K562 (cell line): ENCODE data around the gene LAMTOR4. TPM values are rescaled to one million over a fixed set of nuclear protein-coding genes. Genes with fewer than 3 reads are reported as not detected.
A peak's percentile ranks its signal among the peaks of the same experiment; 100 is the strongest.

Experiments used
- CBX3 ChIP-seq, 2 experiments: IDR thresholded peaks; 1 replicate in 1 of 2; 2 replicates in 1 of 2; pipeline ENCODE4 v1.6.1; 2012; ENCODE audit warnings: inconsistent platforms in 2 of 2, low read length in 2 of 2, borderline replicate concordance in 1 of 2, control low read depth in 1 of 2
- CXXC5 ChIP-seq: fragments of 250-450 bp; sonication (Bioruptor Pico); IDR thresholded peaks from 2 replicates; pipeline ENCODE4 v1.8.0; 2022; ENCODE audit warnings: inconsistent platforms, mild to moderate bottlenecking, moderate library complexity
- FOXK2 ChIP-seq, 2 experiments: fragments of 450-650 bp; IDR thresholded peaks in 1 of 2; conservative IDR thresholded peaks in 1 of 2; 2 replicates each; pipeline ENCODE4 v1.6.1; 2016; ENCODE audit warnings: low read depth in 2 of 2, mild to moderate bottlenecking in 1 of 2
- GABPB1 ChIP-seq: sonication (generic); formaldehyde crosslinking; IDR thresholded peaks from 2 replicates; pipeline ENCODE4 v1.8.0; 2022; ENCODE audit warnings: mild to moderate bottlenecking, missing genetic modification reagents
- MTF1 ChIP-seq: fragments of 250-450 bp; sonication (Bioruptor Pico); IDR thresholded peaks from 2 replicates; pipeline ENCODE4 v1.9.0; 2021; ENCODE audit warnings: moderate library complexity, mild to moderate bottlenecking, inconsistent platforms, borderline replicate concordance
- PURB ChIP-seq: sonication (generic); formaldehyde crosslinking; IDR thresholded peaks from 2 replicates; pipeline ENCODE4 v1.9.0; 2021; ENCODE audit warnings: low read depth, mild to moderate bottlenecking, missing genetic modification reagents
- RAD51 ChIP-seq: fragments of 450-650 bp; IDR thresholded peaks from 2 replicates; pipeline ENCODE4 v1.7.1; 2016; ENCODE audit warnings: low read depth, mild to moderate bottlenecking, borderline replicate concordance
- RBM22 ChIP-seq: fragments of 200-400 bp; formaldehyde crosslinking; IDR thresholded peaks from 2 replicates; pipeline ENCODE4 v1.6.1; 2018; ENCODE audit warnings: low read length, low read depth; ENCODE audit not compliant: poor library complexity, severe bottlenecking
- TCFL5 ChIP-seq: fragments of 250-450 bp; sonication (Bioruptor Pico); conservative IDR thresholded peaks from 2 replicates; pipeline ENCODE4 v1.6.1; 2021; ENCODE audit warnings: mild to moderate bottlenecking, moderate library complexity, matching md5 sums
- ZNF436 ChIP-seq: fragments of 250-450, 450-650 bp; sonication (Bioruptor Pico); formaldehyde crosslinking; IDR thresholded peaks from 2 replicates; pipeline ENCODE4 v1.7.0; 2020; ENCODE audit warnings: mild to moderate bottlenecking
- ZNF583 ChIP-seq: fragments of 250-450 bp; sonication (Bioruptor Pico); IDR thresholded peaks from 2 replicates; pipeline ENCODE4 v1.4.0; 2020
- ZNF778 ChIP-seq: fragments of 450-650 bp; formaldehyde crosslinking; IDR thresholded peaks from 2 replicates; pipeline ENCODE4 v1.4.0; 2020; ENCODE audit warnings: mild to moderate bottlenecking, moderate library complexity
- polyA plus RNA-seq, 8 experiments: library from polyadenylated mRNA; depleted of rRNA in 4 of 8; stranded (reverse) in 5 of 8; unstranded in 3 of 8; fragments of >200 nt; fragmentation: Nextera tagmentation in 2 of 8; fragmentation: Illumina TruSeq in 1 of 8; extraction: Ambion mirVana in 2 of 8; extraction: Trizol in 1 of 8; gene quantifications; 2 replicates each; pipeline versions ENCODE4 v1.2.1 to v1.2.3, GENCODE V29; 2011 to 2014; ENCODE audit warnings: inconsistent platforms in 1 of 8, missing spikeins in 1 of 8
- total RNA-seq, 7 experiments: library from RNA; depleted of rRNA in 6 of 7; stranded (reverse); fragments of >200 nt in 6 of 7; fragmentation: Illumina TruSeq in 2 of 7; extraction: Trizol in 2 of 7; gene quantifications; 2 replicates each; pipeline versions ENCODE4 v1.2.1 to v1.2.3, GENCODE V29; 2011 to 2021; ENCODE audit warnings: low replicate concordance in 1 of 7
- TF ChIP-seq, protein P1 (sequence below): fragments of 450-650 bp; formaldehyde crosslinking; IDR thresholded peaks from 2 replicates; pipeline ENCODE4 v1.4.0; 2020; ENCODE audit warnings: mild to moderate bottlenecking, moderate library complexity
- TF ChIP-seq, protein P2 (sequence below): fragments of 450-650 bp; IDR thresholded peaks from 2 replicates; pipeline ENCODE4 v1.6.1; 2016; ENCODE audit warnings: mild to moderate bottlenecking, moderate library complexity

Gene LAMTOR4
- total and polyA plus RNA-seq, 9 of the 15 experiments (the other 6 are each of a cell fraction or from before 2014, with no cell fraction given), result 79.6 to 314 (median 195) TPM

DNA sequence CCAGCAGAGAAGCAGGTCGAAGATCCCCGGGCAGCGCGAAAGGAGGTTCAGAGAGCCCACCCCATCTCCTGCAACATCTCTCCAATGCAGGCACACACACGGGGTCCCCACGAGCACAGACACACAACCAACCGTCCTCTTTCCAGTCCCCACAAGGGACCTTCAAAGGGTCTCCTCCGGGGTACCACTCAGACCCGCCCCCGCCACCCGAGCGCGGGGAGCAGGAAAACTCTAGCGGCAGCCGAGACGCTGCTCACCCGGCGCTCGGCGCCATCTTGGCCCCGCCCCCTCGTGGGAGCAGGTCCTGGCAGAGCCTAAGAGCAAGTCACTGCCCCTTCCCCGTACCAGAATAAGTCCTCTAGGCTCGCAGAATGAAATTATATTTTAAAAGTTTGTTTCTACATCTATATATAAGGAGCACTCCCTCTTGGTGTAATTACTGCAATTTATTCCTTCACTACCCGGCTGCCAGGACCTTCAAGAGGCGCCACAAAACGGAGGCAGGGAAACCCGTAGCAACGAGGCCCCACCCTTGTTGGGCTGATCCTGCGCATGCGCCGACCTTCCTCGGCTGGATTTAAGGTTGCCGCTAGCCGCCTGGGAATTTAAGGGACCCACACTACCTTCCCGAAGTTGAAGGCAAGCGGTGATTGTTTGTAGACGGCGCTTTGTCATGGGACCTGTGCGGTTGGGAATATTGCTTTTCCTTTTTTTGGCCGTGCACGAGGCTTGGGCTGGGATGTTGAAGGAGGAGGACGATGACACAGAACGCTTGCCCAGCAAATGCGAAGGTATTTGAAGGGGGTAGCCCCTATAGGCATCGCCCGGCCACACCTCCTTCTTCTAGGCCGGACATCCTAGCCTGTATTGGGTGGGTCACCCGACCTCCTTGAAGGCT is 29.4 kb upstream of the LAMTOR4 start, which contains the start of the genes CNPY4 and TAF6 (continued):
- TF ChIP-seq TCFL5 (CRISPR knock-in tag), result 0 out of 2 replicates have a peak, but pooled peaks have one; percentile 12
- peak in 1 of 2 experiments; percentile 30; a peak in 1 of 3 replicates for TF ChIP-seq CBX3 (IDR thresholded peaks at IDR 0.05; ENCODE audit: borderline replicate concordance in 1 of 2, low read length in 2 of 2)
- TF ChIP-seq PURB, result no peak
- peak; percentile 85 for TF ChIP-seq ZNF583 (CRISPR knock-in tag)
- TF ChIP-seq ZNF436 (CRISPR knock-in tag), result no peak
- TF ChIP-seq RBM22, result peak; percentile 47
- peak; percentile 16 to 94; a peak in 3 of 4 replicates for TF ChIP-seq FOXK2 (conservative IDR thresholded peaks at IDR 0.05 in 1 of 2, IDR thresholded peaks at IDR 0.05 in 1 of 2; ENCODE audit: low read depth in 2 of 2)
- TF ChIP-seq MTF1 (CRISPR knock-in tag), result peak; percentile 74
- TF ChIP-seq, protein P1, sequence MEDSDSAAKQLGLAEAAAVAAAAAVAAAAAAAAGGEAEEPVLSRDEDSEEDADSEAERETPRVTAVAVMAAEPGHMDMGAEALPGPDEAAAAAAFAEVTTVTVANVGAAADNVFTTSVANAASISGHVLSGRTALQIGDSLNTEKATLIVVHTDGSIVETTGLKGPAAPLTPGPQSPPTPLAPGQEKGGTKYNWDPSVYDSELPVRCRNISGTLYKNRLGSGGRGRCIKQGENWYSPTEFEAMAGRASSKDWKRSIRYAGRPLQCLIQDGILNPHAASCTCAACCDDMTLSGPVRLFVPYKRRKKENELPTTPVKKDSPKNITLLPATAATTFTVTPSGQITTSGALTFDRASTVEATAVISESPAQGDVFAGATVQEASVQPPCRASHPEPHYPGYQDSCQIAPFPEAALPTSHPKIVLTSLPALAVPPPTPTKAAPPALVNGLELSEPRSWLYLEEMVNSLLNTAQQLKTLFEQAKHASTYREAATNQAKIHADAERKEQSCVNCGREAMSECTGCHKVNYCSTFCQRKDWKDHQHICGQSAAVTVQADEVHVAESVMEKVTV, result peak; percentile 27; the same call in 1 of the 2 replicates
- TF ChIP-seq RAD51, result peak; percentile 85
- no peak for TF ChIP-seq ZNF778 (CRISPR knock-in tag)
- TF ChIP-seq, protein P2, sequence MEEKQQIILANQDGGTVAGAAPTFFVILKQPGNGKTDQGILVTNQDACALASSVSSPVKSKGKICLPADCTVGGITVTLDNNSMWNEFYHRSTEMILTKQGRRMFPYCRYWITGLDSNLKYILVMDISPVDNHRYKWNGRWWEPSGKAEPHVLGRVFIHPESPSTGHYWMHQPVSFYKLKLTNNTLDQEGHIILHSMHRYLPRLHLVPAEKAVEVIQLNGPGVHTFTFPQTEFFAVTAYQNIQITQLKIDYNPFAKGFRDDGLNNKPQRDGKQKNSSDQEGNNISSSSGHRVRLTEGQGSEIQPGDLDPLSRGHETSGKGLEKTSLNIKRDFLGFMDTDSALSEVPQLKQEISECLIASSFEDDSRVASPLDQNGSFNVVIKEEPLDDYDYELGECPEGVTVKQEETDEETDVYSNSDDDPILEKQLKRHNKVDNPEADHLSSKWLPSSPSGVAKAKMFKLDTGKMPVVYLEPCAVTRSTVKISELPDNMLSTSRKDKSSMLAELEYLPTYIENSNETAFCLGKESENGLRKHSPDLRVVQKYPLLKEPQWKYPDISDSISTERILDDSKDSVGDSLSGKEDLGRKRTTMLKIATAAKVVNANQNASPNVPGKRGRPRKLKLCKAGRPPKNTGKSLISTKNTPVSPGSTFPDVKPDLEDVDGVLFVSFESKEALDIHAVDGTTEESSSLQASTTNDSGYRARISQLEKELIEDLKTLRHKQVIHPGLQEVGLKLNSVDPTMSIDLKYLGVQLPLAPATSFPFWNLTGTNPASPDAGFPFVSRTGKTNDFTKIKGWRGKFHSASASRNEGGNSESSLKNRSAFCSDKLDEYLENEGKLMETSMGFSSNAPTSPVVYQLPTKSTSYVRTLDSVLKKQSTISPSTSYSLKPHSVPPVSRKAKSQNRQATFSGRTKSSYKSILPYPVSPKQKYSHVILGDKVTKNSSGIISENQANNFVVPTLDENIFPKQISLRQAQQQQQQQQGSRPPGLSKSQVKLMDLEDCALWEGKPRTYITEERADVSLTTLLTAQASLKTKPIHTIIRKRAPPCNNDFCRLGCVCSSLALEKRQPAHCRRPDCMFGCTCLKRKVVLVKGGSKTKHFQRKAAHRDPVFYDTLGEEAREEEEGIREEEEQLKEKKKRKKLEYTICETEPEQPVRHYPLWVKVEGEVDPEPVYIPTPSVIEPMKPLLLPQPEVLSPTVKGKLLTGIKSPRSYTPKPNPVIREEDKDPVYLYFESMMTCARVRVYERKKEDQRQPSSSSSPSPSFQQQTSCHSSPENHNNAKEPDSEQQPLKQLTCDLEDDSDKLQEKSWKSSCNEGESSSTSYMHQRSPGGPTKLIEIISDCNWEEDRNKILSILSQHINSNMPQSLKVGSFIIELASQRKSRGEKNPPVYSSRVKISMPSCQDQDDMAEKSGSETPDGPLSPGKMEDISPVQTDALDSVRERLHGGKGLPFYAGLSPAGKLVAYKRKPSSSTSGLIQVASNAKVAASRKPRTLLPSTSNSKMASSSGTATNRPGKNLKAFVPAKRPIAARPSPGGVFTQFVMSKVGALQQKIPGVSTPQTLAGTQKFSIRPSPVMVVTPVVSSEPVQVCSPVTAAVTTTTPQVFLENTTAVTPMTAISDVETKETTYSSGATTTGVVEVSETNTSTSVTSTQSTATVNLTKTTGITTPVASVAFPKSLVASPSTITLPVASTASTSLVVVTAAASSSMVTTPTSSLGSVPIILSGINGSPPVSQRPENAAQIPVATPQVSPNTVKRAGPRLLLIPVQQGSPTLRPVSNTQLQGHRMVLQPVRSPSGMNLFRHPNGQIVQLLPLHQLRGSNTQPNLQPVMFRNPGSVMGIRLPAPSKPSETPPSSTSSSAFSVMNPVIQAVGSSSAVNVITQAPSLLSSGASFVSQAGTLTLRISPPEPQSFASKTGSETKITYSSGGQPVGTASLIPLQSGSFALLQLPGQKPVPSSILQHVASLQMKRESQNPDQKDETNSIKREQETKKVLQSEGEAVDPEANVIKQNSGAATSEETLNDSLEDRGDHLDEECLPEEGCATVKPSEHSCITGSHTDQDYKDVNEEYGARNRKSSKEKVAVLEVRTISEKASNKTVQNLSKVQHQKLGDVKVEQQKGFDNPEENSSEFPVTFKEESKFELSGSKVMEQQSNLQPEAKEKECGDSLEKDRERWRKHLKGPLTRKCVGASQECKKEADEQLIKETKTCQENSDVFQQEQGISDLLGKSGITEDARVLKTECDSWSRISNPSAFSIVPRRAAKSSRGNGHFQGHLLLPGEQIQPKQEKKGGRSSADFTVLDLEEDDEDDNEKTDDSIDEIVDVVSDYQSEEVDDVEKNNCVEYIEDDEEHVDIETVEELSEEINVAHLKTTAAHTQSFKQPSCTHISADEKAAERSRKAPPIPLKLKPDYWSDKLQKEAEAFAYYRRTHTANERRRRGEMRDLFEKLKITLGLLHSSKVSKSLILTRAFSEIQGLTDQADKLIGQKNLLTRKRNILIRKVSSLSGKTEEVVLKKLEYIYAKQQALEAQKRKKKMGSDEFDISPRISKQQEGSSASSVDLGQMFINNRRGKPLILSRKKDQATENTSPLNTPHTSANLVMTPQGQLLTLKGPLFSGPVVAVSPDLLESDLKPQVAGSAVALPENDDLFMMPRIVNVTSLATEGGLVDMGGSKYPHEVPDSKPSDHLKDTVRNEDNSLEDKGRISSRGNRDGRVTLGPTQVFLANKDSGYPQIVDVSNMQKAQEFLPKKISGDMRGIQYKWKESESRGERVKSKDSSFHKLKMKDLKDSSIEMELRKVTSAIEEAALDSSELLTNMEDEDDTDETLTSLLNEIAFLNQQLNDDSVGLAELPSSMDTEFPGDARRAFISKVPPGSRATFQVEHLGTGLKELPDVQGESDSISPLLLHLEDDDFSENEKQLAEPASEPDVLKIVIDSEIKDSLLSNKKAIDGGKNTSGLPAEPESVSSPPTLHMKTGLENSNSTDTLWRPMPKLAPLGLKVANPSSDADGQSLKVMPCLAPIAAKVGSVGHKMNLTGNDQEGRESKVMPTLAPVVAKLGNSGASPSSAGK, result peak; percentile 46; the same call in 1 of the 2 replicates
- TF ChIP-seq CXXC5 (CRISPR knock-in tag), result peak; percentile 83
- TF ChIP-seq GABPB1 (CRISPR knock-in tag), result peak; percentile 73
